COLO668 (cell line): Measurements from ENCODE around the gene ZNF839.
"Not testable (repeated sequence)": the region's sequence is repeated elsewhere in the genome, so short reads cannot be mapped to it uniquely, and the experiment has no call there.

ENCODE experiments used
- DNase-seq: peaks from one replicate; lab custom pipeline; 2025; ENCODE audit not compliant: unreplicated experiment; lab: John Stamatoyannopoulos, UW

The ZNF839 gene

DNA sequence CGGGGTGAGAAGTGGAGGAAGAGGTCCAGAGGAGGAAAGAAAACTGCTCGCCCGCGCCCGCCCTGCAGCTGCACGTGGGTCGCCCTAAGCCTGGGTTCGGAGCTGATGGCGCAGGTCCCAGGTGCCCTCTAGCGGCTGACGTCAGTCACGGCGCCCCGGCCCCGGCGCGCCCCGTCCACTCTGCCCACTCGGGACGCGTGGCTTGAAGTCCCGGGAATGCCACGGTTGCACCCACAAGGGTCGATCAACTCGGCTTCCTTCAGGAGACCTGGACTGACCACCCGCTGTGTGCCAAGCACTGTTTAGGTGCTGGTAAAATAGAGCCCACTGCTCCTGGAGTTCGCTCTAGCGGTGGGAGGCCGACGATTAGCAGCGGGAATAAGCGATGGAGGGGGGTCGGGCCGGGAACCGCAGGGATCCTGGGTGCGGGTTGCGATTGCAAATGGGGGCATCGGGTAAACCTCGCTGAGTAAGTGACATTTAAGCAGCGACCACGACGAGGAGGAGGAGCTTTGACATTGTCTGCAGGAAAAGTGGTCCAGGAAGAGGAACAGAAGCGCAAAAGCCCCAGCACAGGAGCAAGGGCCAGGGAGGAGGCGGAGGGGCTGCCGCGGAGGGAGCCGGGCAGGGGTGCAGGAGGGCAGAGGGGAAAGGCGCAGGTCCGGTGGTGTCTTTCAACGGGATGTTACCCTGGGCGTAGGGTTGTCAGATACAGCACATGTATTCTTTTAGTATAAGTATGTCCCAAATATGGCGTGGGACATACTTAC is 5.1 kb upstream of the ZNF839 start:
- DNase-seq, result peak; percentile 89

DNA sequence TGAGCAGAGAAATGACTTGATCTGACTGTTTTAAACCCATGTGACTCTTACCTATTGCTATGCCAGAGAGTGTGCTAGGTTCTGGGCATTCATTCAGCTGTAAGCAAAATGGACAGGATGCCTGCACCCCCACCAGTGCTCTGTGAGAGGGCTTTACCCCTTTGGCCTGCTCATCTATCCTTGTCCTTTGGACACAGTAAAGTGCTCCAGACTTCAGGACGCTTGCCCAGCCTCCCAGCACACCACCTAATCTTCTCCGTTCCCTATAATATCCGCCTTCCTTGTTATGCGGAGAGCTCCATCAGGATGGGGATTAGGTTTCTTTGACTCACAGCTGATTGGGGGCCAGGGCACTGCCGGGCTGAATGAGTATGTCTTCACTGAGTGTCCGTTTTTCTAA is 4.4 kb upstream of the ZNF839 start:
- no peak for DNase-seq

DNA sequence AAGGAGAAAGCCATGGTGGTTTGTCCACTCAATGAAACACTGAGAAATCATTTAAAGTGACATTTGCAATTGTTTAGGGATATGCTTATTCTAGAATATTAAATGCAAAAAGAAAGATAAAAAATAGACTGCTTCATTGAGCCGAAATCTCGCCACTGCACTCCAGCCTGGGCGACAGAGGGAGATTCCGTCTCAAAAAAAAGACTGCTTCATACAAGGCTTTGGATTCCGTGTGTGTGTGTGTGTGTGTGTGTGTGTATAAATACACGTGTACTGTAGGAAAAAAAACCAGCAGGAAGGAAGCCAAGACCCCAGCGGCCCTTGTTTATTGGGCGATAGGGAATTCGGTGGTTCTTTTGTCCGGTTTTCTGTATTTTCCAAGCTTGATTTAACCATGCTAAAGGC is 3.2 kb upstream of the ZNF839 start:
- peak; percentile 47 for DNase-seq

DNA sequence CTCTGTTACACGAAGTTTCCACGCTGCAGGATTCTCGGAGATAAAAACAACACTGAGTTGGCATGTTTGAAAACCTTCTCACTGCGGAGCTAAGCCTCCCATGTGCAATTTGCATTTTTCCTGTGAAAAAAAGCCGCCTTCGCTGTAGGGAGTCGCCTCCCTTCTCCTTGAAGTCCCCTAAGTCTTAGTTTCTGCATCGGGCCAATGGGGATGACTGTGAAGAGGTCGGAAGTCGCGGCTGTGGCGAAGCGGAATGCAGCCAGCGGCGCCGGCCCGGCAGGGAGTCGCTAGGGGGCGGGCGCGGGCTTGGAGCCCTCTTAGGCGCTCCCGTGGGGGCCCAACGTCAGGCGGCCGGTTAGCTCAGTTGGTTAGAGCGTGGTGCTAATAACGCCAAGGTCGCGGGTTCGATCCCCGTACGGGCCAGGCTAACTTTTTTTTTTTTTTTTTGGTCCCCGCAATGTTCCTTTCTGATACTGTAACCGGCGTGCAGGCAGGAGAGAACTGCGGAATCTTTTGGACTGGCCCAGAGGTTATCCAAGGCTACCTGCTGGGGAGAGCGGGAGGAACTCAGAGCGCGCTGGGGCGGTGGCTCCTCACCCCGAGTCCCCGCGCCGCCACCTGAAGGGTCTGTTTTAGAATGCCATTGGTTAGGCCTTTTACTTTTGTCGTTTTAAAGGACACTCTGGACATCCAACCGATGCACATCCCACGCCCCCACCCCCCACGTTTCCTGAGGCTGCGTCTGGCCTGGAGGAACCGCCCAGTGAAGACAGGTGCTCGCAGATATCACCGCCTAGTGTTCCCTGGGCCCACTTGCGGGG is 2.6 kb upstream of the ZNF839 start:
- peak; percentile 92 for DNase-seq

DNA sequence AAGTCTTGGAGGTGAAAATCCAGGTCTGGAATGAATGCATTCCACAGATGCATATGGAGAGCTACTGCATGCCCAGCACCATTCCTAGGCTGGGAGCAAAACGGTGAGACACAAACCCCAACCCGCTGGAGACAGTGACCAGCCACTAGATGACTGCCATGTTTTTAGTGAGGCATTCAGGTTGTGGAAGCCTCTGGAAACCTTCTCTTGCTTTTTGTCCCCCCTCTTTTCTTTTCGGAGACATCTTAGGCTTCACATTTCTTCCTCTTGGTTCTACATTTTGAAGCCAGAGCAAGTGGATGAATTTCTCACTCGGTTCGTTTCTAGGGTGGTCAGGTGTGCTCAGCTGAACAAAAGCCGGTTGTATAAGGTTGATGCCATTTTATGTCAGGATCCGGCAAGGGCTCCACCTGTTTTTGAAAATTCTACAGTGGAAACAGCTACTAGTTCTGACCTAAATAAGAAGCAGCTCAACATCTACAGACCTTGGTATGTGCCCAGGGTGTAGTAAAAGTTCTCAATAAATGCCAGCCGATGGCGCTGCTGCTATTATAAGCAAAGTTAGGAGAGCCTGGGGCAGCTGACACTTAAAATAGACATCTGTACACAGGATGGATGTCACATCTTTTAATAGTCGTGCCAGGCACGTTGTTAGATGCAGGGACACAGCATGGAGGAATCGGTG is 1.8 kb upstream of the ZNF839 start:
- DNase-seq, result peak; percentile 55

DNA sequence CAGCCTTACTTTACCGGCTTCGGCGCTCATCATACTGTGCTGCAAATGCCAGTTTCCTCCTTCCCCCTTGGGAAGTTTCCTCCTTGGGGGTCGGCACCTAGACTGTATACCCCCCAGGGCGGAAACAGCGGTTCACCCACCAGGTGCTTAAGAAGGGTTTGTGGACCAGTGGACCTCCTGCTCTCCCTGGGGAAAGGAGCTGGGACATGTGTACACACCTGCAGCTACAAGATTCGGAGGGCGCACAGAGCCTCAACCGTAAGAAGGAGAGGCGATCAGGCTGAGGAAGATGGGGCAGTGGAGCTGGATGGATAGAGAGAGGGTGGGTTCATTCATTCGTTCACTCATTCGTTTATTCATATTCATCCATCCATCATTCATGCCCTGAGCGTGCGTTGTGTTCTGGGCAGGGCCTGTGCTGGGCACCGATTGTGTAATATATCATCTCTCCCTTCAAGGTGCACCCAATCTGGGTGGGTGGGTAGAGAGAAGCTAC is 717 bp upstream of the ZNF839 start:
- DNase-seq, result no peak

DNA sequence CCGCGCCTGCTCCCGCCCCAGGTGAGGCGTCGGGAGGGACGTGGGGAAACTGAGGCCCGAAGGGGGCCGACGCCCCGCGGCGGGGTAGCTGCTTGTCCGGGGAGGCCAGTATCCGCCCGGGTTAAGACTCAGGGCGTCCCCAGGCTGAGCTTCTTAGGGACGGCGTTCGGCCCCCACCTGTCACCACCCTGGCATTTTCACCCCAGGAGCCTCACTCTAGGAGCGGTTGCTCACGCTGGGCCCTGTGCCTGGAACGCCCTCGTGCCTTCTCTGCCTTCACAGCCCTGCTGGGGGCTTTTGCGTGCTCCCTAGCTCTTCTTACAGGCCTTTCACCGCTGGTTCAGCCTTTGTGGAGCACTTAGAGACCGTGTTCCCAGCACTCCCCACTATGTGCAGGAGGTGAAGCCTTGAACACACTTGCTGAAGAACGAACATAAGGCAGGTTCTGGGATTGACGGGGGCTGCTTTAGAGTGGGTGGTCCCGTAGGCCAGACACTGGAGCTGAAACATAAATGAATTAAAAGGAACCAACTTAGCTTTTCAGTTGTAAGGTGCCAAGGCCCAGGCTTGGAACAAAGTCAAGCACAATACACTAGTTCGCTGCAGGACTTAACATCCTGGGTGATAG is 601 bp downstream of the ZNF839 start:
- peak; percentile 36 for DNase-seq

DNA sequence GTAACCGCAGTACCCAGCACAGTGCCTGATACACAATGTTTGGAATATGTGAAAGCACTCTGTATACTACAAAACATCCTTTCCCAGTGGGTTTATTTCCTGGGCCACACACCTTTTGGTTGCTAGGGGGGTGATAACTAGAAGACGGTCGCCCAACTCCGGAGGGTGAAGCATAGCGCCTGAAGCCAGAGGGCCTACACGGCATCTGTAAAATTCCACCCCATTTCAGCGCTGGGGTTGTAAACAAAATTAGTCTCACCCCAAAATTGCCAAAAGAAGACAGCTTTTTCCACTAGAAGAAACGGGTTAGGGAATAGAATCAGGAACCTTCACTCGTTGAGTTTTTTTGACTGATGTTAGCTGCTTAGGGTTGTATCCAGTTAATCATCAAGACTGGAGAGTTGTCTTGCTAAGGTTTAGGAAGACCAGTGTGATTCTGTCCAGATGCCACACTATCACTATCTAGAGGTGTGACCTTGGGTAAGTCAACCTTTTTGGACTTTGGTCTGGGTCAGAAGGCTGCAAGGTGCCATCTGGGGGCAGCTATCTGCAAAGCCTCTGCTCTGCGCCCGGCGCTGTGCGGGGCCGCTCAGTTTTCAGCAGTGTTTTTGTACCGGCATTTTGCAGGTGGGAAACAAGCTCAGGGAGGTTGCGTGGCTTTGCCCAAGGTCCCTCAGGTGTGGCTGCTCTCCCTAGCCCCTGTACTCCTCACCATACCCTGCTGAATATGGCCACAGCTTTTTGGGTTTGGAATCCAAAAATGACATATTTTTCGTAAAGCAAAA is 1.3 kb downstream of the ZNF839 start:
- no peak for DNase-seq

DNA sequence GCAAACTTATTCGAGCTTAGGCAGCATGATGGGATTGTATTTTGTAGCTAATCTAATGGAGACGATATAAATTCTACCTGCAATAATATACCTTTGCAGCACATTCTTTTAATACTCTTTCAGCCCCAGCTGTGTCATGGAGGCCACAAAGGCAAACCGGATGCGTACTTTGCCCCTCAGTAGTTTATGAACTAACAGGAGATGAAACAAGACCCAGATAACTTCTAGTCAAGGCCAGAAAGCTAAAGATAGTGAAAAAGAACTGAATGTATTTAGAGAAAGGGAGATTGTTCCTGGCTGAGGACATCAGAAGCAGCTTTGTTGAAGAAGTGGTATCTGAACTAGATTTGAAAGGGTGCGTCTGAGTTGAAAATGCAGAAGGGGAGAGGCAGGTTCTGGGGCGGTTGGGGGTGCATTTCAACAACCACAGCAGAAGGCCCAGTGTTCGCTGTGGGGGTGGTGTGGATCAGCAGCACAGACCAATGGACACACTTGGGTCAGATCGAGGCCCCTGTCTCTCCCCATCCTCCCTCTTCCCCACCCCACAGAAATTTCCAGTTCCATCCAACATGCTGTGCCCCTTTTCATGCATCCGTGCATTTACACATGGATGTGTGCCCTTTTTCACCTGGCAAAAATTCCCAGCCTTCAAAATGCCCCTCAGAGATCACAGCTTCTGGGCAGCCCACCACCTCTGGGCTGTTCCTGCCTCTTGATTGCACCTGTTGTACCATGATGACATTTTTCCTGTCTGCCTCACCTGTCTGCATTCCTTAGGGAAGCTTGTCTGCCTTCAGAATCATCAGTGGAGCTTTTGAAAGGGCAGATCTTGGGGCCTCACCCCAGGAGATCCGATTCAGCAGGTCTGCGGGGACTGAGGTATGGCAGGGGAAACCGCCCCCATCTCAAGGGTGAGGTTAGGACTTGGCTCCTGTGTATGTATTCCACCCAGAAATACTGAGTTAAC is 2.2 kb downstream of the ZNF839 start:
- DNase-seq, result no peak

DNA sequence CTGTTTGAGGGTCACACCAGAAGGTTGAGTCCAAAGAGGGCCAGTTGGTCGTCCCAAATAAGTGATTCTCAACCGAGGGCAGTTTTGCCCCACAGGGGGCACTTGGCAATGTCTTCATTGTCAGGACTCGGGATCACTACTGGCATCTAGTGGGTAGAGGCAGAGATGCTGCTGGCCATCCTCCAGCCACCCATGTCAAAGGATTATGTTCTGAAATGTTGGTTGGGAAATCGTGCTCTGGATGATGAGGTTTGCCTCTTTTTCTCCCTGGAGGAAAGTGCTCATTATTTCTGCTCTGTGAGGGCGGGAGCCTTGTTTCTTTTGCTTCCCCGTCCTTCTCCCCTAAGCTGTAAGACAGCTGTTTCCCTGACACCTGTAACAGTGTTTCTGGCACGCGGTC is 3.6 kb downstream of the ZNF839 start:
- peak; percentile 27 for DNase-seq

DNA sequence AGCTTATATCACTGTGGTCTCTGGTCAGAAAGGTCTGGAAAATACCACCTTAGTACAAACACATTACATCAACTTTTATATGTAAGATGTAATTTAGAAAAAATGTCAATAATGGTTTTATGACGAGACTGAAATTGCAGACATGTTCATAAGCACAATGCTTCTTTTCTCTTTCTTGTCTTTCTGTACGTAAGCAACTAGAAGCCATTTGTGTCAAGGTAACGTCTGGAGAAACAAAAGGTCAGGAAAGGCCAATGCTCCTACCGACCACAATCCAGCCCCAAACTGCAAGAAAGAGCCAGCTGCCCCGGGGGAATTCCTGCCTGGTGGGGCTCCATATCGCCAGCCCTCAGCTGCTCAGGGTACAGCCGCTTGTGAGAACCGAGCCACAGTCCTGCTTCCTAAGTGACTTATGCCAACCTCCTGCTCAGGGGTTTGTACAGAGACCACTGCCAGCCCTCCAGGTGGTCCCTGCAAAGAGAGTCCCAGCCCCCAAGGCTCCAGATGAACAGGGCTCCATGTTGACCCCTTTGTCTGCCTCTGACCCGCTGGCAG is 6.3 kb downstream of the ZNF839 start:
- no peak for DNase-seq

DNA sequence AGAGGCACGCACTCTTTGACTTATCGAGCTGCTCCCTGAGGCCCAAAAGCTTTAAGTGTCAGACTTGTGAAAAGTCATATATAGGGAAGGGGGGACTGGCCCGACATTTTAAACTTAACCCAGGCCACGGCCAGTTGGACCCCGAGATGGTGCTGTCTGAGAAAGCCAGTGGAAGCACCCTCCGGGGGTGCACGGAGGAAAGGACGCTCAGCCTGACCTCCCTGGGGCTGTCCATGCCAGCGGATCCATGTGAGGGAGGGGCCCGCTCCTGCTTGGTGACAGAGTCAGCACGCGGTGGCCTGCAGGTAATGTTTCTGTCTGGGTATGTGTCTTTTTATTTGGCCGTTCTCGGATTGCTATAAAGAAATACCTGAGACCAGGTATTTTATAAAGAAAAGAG is 7.0 kb downstream of the ZNF839 start:
- no peak for DNase-seq

DNA sequence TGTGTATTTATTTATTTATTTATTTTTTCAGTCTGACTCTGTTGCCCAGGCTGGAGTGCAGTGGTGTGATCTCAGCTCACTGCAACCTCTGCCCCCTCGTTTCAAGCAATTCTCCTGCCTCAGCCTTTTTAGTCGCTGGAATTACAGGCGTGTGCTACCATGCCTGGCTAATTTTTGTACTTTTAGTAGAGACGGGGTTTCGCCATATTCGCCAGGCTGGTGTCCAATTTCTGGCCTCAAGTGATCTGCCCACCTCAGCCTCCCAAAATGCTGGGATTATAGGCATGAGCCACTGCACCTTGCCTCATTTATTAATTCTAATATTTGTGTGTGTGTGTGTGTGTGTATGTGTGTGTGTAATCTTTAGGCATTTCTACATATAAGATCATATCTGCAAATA is 9.8 kb downstream of the ZNF839 start:
- not testable (repeated sequence) for DNase-seq

DNA sequence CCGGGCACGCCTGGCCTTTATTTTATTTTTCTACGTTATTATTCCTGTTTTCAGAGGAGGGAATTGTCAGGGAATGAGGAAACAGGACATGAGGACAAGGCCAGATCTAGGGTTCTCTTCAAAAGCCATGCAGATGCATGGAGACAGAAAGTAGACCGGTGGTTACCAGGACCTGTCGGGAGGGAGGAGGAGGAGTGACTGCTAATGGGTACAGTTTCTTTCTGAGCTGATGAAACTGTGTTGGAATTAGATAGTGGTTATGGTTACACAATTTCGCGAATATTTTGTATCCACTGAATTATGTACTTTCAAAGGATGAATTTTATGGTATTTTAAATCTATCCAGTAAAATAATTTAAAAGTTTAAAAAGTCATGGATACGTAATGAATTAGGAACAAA is 11.3 kb downstream of the ZNF839 start:
- DNase-seq, result no peak

DNA sequence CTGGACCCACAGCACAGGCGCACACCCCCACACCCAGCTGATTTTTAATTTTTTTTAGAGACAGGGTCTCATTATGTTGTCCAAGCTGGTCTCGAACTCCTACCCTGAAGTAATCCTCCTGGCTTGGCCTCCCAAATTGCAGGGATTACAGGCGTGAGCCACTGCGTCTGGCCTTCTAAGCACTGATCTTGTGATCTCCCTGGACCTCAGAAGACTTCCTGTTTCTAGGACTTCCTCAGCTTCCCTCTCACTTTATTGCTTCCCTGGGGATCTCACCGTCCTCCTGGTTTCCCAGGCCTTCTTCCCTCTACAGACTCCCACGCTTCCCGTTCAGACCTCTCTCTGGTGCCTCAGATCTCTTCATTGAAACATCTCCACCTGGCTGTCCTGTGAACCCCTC is 13.8 kb downstream of the ZNF839 start:
- DNase-seq, result no peak

DNA sequence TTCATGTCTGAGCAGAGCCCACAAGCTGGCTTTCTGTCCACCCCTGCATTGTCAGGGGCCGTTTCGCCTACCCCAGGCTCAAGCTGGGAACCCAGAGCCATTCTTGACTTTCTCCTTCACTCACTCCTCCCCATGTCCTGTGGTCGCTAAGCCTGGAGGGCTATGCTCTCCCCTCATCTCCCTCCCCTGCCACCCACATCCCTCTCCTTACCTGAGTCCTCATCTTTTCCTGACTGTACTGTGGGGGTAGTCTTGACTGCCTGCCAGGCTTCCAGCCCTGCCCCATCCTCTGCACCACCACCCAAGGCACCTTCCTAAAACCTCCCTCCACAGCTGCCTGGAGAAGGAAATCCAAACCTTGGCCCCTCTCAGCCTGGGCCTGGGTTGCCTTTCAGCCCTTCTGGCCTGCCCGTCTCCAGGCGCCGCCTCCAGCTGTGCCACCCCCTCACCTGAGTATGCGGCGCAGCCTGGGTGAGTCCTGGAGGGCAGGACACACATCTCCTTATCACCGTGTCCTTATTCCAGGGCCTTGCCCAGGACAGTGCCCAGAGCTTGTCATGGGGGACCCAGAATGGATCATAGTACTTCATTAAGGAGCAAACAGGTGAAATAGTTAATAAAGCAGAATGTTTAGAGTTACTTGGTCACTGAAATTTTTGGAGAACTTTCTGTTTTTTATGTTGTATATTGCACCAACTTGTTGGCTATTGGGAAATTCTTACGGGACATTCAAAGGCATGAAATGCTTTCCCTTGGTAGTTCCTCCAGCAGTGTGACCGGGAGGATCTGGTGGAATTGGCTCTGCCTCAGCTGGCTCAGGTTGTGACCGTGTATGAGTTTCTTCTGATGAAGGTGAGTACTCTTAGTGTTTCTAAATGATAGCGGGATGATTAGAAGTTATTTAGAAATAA is 14.5 kb downstream of the ZNF839 start:
- DNase-seq, result no peak

DNA sequence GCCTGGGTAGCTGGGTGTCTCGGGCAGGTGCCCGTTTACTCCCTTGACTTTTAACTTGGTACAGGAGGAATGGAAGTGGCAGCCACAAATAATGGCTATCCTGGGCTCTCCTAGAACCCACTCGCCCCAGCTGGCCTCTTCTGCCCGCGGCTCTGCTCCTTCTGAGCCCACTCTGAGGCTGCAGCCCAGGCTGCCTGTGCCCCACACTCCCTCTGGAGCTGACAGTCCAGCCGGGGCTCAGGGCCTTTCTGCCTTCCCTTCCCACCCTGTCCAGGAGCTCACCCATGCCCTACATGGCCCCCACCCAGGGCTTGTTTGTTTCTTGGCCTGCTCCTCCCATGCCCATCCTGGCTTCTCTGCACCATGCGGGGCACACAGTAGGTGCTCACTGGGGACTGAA is 15.6 kb downstream of the ZNF839 start:
- DNase-seq, result no peak

DNA sequence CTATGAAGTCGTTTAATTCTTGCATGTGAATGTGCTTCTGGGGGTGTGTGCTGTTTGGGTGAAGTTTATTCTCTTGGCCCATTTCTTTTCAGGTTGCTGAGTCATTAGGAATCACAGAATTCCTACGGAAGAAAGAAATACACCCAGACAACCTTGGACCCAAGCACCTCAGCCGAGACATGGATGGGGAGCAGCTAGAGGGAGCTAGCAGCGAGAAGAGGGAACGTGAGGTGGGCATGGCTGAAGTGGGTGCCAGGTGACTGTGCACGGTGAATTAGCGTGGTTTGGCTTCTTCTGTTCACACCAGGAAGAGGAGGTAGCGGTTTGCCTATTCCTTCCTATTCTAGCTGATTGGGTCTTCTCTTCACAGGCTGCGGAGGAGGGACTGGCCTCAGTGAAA is 19.2 kb downstream of the ZNF839 start:
- no peak for DNase-seq
